NCI-H2196 (cell line): ENCODE data around the gene INKA2.

ENCODE experiments used
- DNase-seq: peaks from one replicate; lab custom pipeline; 2025; ENCODE audit not compliant: unreplicated experiment; lab: John Stamatoyannopoulos, UW

Gene INKA2

DNA sequence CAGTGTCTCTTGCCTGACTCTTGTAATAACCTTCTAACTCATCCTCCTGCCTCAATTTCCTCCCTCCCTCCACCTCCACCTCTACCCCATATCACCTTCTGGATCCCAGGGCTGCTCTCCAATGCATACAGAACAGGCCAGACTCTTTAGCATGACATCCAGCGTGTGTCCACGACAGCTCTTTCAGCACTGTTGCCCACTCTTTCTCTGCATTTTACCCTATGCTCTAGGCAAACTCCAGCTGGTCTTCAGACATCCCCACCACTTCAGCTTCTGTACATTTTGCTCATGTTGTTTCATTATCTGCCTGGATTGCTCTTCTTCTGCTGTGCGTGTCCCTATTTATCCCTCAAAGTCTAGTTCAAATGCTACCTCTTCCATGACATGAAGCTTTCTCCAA lies 4.8 kb downstream of the INKA2 start:
- no peak for DNase-seq

DNA sequence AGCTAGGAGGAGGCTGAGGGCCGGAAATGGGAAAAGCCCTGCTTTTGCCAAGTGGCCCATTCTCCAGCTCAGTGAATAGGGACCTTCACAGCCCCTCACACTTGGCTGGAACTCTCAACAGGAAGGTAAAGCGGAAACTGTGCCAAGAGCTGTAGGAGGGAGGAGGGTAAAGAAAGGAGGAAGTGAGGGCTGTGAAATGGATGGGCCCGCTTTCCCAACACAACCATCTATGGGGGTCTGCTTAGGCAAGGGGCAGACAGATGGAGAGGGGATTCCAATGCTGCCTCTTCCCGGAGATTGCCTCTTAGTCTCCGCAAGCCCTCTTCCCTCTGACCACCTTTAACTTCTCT lies 5.2 kb downstream of the INKA2 start:
- DNase-seq, result no peak

- no peak for DNase-seq
Observed at GRCh38 chr1:111733183-111733991, 5.8 kb downstream of the INKA2 start.

DNA sequence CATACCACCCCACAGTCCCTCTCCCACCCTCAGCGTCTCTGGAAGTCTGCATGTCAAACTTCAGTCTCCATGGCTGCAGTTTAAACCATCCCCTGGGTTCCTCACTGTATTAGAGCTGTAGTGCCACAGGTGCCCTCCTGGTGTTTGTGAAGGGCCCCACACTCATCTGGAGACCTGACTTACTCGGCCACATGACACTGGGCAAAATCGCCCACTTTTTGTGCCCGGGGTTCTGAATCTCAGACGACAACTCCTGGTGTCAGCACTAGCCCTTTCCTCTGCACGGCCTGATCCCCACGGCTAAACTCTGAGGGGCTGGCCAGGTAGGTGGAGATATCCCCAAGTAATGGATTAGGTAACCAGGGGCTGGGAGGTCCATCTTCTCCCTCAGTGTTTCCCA lies 6.5 kb downstream of the INKA2 start:
- no peak for DNase-seq

GRCh38 chr1:111731956-111732355 lies 7.2 kb downstream of the INKA2 start:
- no peak for DNase-seq

DNA sequence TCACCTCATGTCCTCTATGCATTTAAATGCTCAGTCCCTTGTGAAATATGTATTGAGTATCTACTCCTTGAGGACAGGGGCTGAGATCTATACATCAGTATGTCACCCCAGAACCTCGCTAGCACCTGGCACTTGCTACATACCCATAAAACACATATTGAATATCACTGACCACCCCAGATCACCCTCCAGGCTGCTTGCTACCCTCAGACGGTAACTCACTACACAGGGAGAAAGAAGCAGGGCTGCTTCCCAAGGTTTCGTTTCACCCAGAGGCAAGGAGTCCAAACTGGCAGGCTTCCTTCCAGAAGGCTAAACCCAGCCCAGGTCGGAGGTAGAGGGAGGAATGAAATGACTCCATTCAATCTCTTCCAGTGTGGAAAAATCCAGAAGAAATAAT lies 8.5 kb downstream of the INKA2 start:
- DNase-seq, result no peak

- no peak for DNase-seq
Observed at GRCh38 chr1:111729946-111730681, 9.1 kb downstream of the INKA2 start.

DNA sequence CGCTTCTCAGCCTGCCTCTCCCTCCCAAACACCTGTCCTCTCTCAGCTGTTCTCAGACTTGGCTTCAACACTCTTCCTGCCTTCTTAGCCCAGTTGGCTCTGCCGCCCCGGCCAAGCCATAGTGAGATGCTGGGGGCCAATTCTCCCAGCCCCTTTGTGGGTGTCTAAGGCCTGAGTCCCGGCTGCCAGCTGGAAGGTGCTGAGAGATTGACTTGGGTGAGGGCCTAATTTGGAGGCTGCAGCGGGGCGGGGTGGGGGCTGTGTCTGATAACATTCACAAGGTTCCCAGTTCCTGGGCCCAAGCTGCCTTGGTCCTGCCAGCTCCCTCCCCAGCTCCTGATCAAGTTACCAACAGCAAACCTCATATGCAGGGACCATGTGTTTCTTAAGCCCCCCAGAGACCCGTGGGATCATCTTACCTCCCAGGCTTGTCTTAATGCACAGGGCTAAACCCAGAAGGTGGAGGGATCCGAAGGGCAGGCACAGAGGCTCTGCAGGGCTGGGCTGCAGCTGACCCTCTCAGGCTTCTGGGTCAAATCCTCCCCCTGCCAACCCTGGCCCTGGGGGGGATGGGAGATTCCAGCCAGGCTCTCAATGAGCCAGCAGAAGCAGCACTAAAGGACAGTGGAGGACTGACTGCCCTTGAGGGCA lies 9.8 kb downstream of the INKA2 start:
- DNase-seq, result peak; percentile 22

DNA sequence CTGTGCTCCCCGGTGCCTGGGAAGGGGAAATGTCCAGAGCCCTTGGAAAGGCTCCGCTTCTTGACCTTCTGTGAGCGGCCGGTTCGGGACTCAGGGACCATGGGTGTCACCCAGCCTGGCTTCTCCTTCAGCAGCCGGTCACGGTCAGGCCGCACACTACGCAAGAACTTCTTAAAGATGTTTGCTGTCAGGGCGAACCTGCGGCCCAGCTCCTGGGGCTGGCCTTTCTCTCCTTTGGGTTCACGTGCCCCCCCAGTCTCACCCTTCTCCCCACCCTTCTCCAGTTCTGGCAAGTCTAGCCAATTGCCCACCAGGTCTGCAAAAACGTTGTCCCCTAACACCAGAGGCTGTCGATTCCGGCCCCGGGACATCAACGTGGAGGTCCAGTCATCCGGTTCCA lies 12.1 kb downstream of the INKA2 start:
- DNase-seq, result no peak

DNA sequence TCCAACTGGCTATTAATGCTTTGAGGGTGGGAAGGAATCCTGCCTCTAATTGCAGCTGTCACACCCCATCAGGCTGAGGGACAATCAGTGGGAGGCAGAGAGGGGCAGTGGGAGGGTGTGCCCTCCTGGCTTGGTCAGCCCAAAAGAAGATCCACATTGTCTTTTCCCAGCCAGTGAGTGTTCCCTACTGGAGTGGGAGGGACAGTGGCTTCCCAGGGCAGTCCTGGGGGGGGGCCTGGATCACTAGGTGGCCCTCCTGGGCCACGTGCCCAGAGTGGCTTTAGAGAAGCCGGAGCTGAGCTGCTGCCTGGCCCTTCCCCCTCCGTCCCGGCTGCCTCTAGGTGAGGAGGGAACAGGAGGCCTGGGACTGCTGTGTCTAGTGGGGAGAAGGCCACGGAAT lies 14.0 kb downstream of the INKA2 start:
- peak; percentile 14 for DNase-seq

DNA sequence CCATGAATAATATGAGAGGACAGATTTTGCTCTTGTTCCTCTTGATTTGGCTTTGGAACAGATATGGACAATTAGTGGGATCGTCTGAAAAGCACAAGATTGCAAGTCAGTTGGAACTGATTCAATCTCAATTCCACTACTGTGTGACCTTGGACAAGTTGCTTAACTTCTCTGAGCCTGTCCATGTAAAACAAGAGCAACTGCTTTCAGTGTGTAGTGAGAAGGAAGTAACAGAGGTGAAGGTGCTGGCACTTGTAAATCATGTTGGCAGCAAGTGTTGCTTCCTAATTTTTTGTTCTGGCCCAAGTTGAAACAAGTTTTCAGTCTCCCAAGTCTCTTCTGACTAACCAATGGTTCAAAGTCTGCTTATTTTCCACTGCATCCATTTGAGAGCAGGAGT lies 15.3 kb downstream of the INKA2 start:
- DNase-seq, result no peak

GRCh38 chr1:111723091-111723806 lies 15.9 kb downstream of the INKA2 start:
- no peak for DNase-seq

DNA sequence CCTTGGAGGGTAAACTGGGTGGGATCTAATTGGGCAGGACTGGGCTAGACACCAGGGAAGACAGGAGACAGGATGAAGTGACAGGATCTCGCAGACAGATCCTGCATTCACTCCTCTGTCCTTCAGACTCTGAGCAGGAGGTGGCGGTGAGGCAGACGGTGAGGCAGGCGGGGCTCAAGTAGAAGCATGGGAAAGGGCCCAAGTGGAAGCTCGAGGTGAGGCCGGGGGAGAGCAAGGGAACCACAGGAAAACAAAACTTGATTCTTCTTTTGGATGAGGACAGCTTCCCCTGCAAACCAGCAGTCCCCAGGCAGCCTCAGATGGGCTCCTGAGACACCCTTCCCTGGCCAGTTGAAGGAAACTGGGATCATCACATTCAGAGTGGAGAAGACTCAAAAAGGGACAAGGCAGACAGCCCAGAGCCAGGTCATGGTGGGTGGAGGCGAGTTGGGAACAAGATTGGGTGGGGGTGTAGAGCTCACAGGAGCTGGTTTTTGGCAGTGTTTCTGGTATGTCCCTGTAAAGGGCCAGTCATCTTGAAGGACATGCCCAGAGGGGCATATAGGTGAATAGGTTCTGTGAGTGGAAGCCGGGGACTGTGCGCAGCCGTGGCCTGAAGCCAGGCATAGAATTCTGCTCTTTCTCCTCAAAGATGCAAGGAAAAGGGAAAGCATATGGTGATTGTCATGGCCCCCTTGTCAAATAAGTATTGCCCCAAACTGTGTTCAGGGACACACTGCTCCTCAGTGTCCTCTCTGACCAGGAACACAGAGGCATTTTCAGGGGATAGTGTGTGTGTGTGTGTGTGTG lies 18.0 kb downstream of the INKA2 start:
- no peak for DNase-seq

- no peak for DNase-seq
Observed at GRCh38 chr1:111720274-111720976, 18.8 kb downstream of the INKA2 start.

- no peak for DNase-seq
Observed at GRCh38 chr1:111719674-111720132, 19.5 kb downstream of the INKA2 start.

DNA sequence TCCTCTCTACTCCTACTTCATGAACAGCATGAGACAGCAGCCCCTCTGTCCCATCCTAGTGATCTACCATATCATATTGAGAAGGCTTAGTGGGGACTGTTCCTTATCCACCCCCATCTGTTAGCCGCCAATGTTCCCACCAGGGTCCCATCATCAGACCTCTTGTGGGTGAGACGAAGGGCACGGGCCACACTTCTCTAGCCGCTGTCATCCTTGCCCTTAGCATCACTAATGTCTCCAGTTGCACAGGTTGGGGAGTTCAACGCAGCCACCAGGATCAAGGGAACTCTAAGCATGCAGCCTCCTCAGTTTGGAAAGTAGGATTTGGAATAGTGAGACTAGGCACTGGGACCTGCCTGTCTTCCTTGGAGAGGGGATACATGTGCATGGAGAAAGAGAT lies 20.1 kb downstream of the INKA2 start:
- DNase-seq, result no peak

DNA sequence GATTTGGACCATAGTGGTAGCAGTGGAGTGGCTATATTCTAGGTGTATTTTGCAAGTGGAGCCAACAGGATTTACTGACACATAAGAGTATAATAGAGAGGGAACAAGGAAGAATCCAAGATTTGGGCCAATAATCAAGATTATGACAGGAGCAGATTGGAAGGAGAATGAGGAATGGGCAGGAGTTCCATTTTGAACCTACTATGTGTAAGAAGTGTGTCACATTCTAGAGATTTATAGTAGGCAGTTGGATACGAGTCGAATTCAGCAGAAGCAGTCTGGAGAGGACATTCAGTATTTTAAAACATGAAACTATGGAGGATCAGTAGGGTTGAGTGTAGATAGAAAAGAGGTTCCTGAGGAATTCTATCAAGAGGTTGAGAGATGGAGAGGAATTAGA lies 21.7 kb downstream of the INKA2 start:
- DNase-seq, result no peak

DNA sequence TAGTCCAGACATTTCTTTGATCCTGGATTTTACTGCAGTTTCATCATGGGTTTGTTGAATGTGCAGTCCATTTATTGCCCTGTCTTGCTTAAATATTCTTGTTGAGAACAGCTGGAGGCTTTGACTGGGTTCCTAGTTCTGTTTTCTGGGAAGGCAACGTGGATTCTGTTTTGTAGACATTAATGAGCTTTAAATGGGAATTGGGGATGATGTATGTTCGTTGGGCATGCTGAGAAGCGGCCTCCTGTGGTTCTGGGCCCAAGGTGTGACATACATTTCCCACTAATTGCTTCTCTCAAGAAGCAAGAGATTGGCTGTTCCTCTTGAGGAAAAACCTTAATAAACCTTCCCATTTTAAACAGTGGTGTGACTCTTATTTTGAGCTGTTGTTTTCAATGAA lies 22.9 kb downstream of the INKA2 start:
- DNase-seq, result no peak

DNA sequence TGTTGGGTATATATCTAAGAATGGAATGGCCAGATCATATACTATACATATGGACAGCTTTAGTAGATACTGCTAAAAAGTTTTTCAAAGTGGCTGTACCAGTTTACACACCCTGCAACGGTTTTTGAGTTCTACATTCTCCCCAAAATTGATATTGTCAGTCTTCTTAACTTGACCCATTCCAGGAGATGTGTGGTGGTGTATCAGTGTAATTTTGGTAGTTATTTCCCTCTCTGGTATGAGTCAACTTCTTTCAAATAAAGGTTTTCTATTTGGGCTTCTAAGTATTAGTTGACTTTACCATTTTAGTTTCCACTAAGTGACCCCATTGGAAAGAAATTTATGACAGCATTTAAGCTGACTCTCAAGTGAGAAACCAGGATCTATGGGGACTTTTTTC lies 29.2 kb downstream of the INKA2 start:
- no peak for DNase-seq

GRCh38 chr1:111707906-111708305 lies 31.3 kb downstream of the INKA2 start:
- DNase-seq, result no peak
